ENCODE results near the gene EDAR. TPM values are rescaled to one million over a fixed set of nuclear protein-coding genes. Genes with fewer than 3 reads are reported as not detected.

Gene EDAR
- polyA plus RNA-seq, 3 donors: not detected

DNA sequence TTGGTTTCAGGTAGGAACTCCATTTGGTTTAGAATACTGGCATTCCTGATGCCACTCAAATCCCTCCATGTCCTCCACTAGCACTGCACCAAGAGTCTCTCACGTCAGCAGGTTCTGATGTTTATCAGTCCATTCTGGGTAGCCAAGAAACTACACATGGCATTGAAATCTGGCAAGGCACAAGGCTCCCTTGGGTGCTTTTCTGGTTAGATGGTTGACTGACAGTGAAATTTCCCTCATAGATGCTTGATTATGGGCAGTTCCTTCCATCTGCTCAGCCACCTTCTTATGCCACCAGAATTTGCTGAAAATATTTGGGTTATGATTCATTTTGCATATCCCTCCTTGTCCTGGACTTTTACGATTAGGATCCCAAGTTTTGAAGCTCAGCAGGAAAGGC lies 32.6 kb downstream of the EDAR start:
- peaks cover 0 to 5% (median 2%) of the 10 kb centered on the region in 3 donors for H3K27me3 Mint-ChIP-seq (ENCODE audit: low read depth in 3 of 3)
- Histone ChIP-seq H3K9me3 (replicated peaks in 1 of 2; ENCODE audit: control insufficient read depth in 1 of 2, insufficient read depth in 1 of 2, low read length in 2 of 2) (no peaks in the 10 kb centered on the region), H3K9ac (ENCODE audit: insufficient read depth, low read length, poor library complexity, severe bottlenecking) (no peak overlapping the region), H4K20me1 (ENCODE audit: insufficient read depth, low read length) (no peaks in the 10 kb centered on the region), H3K36me3 (replicated peaks in 1 of 2; ENCODE audit: control insufficient read depth in 1 of 2, insufficient read depth in 2 of 2, low read length in 2 of 2) (no peaks in the 10 kb centered on the region), H3K4me1 (ENCODE audit: control insufficient read depth in 1 of 2, insufficient read depth in 2 of 2, low read length in 2 of 2) (no peaks in the 10 kb centered on the region), H3K4me2 (replicated peaks; ENCODE audit: extremely low read depth, low read length, poor library complexity, severe bottlenecking) (no peak overlapping the region), H3K27me3 (ENCODE audit: control insufficient read depth in 2 of 2, insufficient read depth in 2 of 2, low read length in 2 of 2) (no peaks in the 10 kb centered on the region), H2AFZ (ENCODE audit: insufficient read depth, low read depth, low read length, poor library complexity, severe bottlenecking) (no peak overlapping the region), H3K27ac (ENCODE audit: low read depth in 1 of 2, low read length in 2 of 2) (no peak overlapping the region), H3K79me2 (ENCODE audit: insufficient read depth, low read length) (no peaks in the 10 kb centered on the region), H3K4me3 (replicated peaks in 1 of 3; ENCODE audit: low read depth in 2 of 3, low read length in 3 of 3) (no peak overlapping the region)
- H3K9me3 Mint-ChIP-seq: peaks cover 0 to 14% (median 6%) of the 10 kb centered on the region in 7 donors
- DNase-seq: no peak
- no CpG with 5 or more reads among the region's 2 CpGs for WGBS (ENCODE audit: insufficient coverage)
- TF ChIP-seq, protein P1, sequence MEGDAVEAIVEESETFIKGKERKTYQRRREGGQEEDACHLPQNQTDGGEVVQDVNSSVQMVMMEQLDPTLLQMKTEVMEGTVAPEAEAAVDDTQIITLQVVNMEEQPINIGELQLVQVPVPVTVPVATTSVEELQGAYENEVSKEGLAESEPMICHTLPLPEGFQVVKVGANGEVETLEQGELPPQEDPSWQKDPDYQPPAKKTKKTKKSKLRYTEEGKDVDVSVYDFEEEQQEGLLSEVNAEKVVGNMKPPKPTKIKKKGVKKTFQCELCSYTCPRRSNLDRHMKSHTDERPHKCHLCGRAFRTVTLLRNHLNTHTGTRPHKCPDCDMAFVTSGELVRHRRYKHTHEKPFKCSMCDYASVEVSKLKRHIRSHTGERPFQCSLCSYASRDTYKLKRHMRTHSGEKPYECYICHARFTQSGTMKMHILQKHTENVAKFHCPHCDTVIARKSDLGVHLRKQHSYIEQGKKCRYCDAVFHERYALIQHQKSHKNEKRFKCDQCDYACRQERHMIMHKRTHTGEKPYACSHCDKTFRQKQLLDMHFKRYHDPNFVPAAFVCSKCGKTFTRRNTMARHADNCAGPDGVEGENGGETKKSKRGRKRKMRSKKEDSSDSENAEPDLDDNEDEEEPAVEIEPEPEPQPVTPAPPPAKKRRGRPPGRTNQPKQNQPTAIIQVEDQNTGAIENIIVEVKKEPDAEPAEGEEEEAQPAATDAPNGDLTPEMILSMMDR (IDR thresholded peaks at IDR 0.05): no peak
- no peaks in the 10 kb centered on the region for H3K36me3 Mint-ChIP-seq
- H3K4me1 Mint-ChIP-seq: no peaks in the 10 kb centered on the region
- no peak overlapping the region for H3K27ac Mint-ChIP-seq
- intact Hi-C loops (cut with micrococcal nuclease): no loop called here
- H3K4me3 Mint-ChIP-seq: no peak overlapping the region

DNA sequence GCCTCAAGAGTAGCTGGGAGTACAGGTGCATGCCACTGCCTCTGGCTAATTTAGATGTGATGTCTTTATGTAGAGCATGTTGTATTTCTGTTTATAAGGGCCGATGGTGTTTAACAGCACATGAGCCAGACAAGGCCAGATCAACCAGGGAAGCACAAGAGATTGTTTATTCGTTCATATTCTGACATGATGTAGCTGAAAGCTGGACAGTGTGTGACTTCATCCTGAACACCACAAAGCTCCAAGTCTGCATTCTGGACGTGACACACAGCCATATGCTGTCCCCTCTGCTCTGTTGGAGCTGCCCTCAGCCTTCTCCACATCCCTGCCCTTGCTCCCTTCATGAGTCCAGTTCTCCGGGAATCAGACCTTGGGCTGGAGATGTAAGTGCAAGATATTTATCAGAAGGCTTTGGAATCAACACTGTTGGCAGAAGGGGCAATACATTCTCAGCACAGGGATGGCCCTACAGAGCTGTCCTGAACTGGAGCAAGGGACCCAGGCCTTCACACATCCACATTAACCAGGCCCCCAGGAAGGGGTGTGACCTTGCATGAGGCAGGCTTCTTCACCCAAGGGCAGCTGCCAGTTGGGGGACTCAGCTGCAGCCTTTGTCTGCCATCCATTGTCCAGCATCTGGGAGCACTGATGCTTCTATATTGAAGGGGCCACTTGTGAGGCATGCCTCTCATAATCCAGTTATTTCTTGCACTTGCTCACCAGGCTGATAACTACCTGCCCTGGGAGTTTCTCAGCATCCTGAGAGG lies 38.5 kb downstream of the EDAR start:
- H2AFZ ChIP-seq (ENCODE audit: insufficient read depth, low read depth, low read length, poor library complexity, severe bottlenecking): no peak overlapping the region
- no peak overlapping the region for H3K4me3 ChIP-seq (replicated peaks in 1 of 3; ENCODE audit: low read depth in 2 of 3, low read length in 3 of 3)
- 100% methylated on average over 2 of the region's 4 CpGs for WGBS (ENCODE audit: insufficient coverage)
- no peak for DNase-seq
- H3K36me3 ChIP-seq (replicated peaks in 1 of 2; ENCODE audit: control insufficient read depth in 1 of 2, insufficient read depth in 2 of 2, low read length in 2 of 2): no peaks in the 10 kb centered on the region
- peaks cover 28 to 29% of the 10 kb centered on the region in 2 donors for H3K9me3 ChIP-seq (replicated peaks in 1 of 2; ENCODE audit: control insufficient read depth in 1 of 2, insufficient read depth in 1 of 2, low read length in 2 of 2)
- intact Hi-C loops (cut with micrococcal nuclease): no loop called here
- no peaks in the 10 kb centered on the region for H3K4me1 Mint-ChIP-seq
- no peaks in the 10 kb centered on the region for H3K27me3 ChIP-seq (ENCODE audit: control insufficient read depth in 2 of 2, insufficient read depth in 2 of 2, low read length in 2 of 2)
- no peaks in the 10 kb centered on the region for H4K20me1 ChIP-seq (ENCODE audit: insufficient read depth, low read length)
- no peaks in the 10 kb centered on the region for H3K36me3 Mint-ChIP-seq
- H3K27me3 Mint-ChIP-seq (ENCODE audit: low read depth in 3 of 3): peaks cover 0 to 2% (median 0%) of the 10 kb centered on the region in 3 donors
- no peaks in the 10 kb centered on the region for H3K79me2 ChIP-seq (ENCODE audit: insufficient read depth, low read length)
- H3K27ac Mint-ChIP-seq: no peak overlapping the region
- TF ChIP-seq, protein P1 (IDR thresholded peaks at IDR 0.05): no peak
- no peak overlapping the region for H3K4me3 Mint-ChIP-seq
- no peak overlapping the region for H3K27ac ChIP-seq (ENCODE audit: low read depth in 1 of 2, low read length in 2 of 2)
- no peak overlapping the region for H3K4me2 ChIP-seq (replicated peaks; ENCODE audit: extremely low read depth, low read length, poor library complexity, severe bottlenecking)
- H3K9me3 Mint-ChIP-seq: peaks cover 21 to 39% (median 34%) of the 10 kb centered on the region in 7 donors
- no peaks in the 10 kb centered on the region for H3K4me1 ChIP-seq (ENCODE audit: control insufficient read depth in 1 of 2, insufficient read depth in 2 of 2, low read length in 2 of 2)
- no peak overlapping the region for H3K9ac ChIP-seq (ENCODE audit: insufficient read depth, low read length, poor library complexity, severe bottlenecking)
